ENCODE data around the gene ITPR1. TPM values are rescaled to one million over a fixed set of nuclear protein-coding genes. Genes with fewer than 3 reads are reported as not detected.

The ITPR1 gene
- total and polyA plus RNA-seq, 10 of the 15 experiments (the other 5 are each of a cell fraction or from before 2014, with no cell fraction given) = 12.2 to 239 (median 28.4) TPM

DNA sequence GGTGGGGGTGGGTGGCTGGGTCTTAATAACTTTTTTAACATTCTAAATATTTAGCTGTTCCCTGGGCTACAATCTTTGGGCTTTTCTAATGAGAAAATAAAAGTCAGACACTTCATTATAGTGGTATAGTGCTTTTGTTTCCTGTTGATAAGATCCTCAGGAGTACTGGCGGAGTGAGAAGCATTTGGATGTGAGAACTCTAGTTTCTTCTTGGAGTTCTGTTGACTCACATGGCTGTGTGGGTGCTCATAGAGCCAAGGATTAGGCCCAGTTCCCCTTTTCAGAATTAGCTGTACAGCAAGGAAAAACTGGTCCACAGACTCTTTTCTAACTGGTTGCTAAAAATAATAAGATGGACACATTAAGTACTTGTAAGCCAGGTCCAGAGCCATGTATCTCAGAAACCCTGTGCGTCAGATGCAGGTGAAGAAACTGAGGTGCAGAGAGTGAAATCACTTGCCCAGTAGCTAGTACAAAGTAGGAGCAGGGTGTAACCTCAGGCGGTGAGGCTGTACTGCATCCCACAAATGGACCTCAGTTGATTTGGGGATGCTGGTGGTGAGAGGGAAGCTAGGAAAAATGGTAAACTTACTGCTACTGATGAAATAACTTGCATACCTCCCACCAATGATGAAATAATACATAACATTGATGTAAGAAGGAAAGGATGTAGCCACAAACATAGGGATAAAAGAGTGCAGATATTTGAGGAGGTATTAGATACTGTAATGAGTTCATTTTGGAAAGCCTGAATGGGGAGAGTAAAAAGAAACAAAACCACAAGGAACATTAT, 2.3 kb downstream of the ITPR1 start (continued):
- TF ChIP-seq MYB (IDR thresholded peaks at IDR 0.05; ENCODE audit: borderline replicate concordance, low read depth, low read length) = no peak
- TF ChIP-seq CBX5 (IDR thresholded peaks at IDR 0.05; ENCODE audit: low read depth) = no peak
- TF ChIP-seq, protein P1, sequence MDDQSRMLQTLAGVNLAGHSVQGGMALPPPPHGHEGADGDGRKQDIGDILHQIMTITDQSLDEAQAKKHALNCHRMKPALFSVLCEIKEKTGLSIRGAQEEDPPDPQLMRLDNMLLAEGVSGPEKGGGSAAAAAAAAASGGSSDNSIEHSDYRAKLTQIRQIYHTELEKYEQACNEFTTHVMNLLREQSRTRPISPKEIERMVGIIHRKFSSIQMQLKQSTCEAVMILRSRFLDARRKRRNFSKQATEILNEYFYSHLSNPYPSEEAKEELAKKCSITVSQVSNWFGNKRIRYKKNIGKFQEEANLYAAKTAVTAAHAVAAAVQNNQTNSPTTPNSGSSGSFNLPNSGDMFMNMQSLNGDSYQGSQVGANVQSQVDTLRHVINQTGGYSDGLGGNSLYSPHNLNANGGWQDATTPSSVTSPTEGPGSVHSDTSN (IDR thresholded peaks at IDR 0.05; ENCODE audit: insufficient replicate concordance, low read depth, low read length) = no peak
- TF ChIP-seq JUNB (IDR thresholded peaks at IDR 0.05) = no peak
- no peak for TF ChIP-seq TBL1XR1 (IDR thresholded peaks at IDR 0.05; ENCODE audit: low read depth, low read length)
- TF ChIP-seq MTA2 (IDR thresholded peaks at IDR 0.05; ENCODE audit: low read depth) = no peak
- no peak for TF ChIP-seq NR2C2 (IDR thresholded peaks at IDR 0.05; ENCODE audit: borderline replicate concordance, control insufficient read depth, insufficient read length, low read depth)
- no peak for TF ChIP-seq ZZZ3 (IDR thresholded peaks at IDR 0.05; ENCODE audit: control insufficient read depth, insufficient read length, low read depth)
- no peak for TF ChIP-seq SIN3A (IDR thresholded peaks at IDR 0.05; ENCODE audit: low read depth, low read length)
- no peak for TF ChIP-seq CREM (IDR thresholded peaks at IDR 0.05; ENCODE audit: low read depth)
- no peak for TF ChIP-seq CHD1 (IDR thresholded peaks at IDR 0.05; ENCODE audit: low read depth, low read length)
- TF ChIP-seq ZSCAN29 (IDR thresholded peaks at IDR 0.05) = no peak
- TF ChIP-seq, protein P2, sequence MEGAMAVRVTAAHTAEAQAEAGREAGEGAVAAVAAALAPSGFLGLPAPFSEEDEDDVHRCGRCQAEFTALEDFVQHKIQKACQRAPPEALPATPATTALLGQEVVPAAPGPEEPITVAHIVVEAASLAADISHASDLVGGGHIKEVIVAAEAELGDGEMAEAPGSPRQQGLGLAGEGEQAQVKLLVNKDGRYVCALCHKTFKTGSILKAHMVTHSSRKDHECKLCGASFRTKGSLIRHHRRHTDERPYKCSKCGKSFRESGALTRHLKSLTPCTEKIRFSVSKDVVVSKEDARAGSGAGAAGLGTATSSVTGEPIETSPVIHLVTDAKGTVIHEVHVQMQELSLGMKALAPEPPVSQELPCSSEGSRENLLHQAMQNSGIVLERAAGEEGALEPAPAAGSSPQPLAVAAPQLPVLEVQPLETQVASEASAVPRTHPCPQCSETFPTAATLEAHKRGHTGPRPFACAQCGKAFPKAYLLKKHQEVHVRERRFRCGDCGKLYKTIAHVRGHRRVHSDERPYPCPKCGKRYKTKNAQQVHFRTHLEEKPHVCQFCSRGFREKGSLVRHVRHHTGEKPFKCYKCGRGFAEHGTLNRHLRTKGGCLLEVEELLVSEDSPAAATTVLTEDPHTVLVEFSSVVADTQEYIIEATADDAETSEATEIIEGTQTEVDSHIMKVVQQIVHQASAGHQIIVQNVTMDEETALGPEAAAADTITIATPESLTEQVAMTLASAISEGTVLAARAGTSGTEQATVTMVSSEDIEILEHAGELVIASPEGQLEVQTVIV (IDR thresholded peaks at IDR 0.05; ENCODE audit: borderline replicate concordance, partially characterized antibody) = no peak
- no peak for TF ChIP-seq TARDBP (IDR thresholded peaks at IDR 0.05; ENCODE audit: borderline replicate concordance)
- TF ChIP-seq FOXM1 (IDR thresholded peaks at IDR 0.05; ENCODE audit: low read depth, low read length) = no peak
- TF ChIP-seq ESRRA (IDR thresholded peaks at IDR 0.05; ENCODE audit: low read length) = no peak
- TF ChIP-seq ZBED1 (IDR thresholded peaks at IDR 0.05; ENCODE audit: borderline replicate concordance) = no peak
- TF ChIP-seq, protein P3, sequence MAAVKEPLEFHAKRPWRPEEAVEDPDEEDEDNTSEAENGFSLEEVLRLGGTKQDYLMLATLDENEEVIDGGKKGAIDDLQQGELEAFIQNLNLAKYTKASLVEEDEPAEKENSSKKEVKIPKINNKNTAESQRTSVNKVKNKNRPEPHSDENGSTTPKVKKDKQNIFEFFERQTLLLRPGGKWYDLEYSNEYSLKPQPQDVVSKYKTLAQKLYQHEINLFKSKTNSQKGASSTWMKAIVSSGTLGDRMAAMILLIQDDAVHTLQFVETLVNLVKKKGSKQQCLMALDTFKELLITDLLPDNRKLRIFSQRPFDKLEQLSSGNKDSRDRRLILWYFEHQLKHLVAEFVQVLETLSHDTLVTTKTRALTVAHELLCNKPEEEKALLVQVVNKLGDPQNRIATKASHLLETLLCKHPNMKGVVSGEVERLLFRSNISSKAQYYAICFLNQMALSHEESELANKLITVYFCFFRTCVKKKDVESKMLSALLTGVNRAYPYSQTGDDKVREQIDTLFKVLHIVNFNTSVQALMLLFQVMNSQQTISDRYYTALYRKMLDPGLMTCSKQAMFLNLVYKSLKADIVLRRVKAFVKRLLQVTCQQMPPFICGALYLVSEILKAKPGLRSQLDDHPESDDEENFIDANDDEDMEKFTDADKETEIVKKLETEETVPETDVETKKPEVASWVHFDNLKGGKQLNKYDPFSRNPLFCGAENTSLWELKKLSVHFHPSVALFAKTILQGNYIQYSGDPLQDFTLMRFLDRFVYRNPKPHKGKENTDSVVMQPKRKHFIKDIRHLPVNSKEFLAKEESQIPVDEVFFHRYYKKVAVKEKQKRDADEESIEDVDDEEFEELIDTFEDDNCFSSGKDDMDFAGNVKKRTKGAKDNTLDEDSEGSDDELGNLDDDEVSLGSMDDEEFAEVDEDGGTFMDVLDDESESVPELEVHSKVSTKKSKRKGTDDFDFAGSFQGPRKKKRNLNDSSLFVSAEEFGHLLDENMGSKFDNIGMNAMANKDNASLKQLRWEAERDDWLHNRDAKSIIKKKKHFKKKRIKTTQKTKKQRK (IDR thresholded peaks at IDR 0.05; ENCODE audit: low read depth, low read length) = no peak
- no peak for TF ChIP-seq TCF3 (IDR thresholded peaks at IDR 0.05; ENCODE audit: borderline replicate concordance, insufficient read depth, low read depth, low read length)
- no peak for TF ChIP-seq WRNIP1 (IDR thresholded peaks at IDR 0.05; ENCODE audit: borderline replicate concordance, low read depth, low read length)
- no peak for TF ChIP-seq ZNF274 (IDR thresholded peaks at IDR 0.05; ENCODE audit: insufficient read depth, insufficient read length)
- no peak for TF ChIP-seq SP1 (IDR thresholded peaks at IDR 0.05; ENCODE audit: low read depth, low read length)
- no peak for TF ChIP-seq LARP7 (IDR thresholded peaks at IDR 0.05)
- no peak for TF ChIP-seq SIX5 (IDR thresholded peaks at IDR 0.05; ENCODE audit: low read depth, low read length, severe bottlenecking)

Measured in GM12878 (cell line).